ENCODE measurements around the gene ISY1. TPM values are rescaled to one million over a fixed set of nuclear protein-coding genes. Genes with fewer than 3 reads are reported as not detected.

ISY1 gene
- polyA plus RNA-seq, 2 of the 4 experiments (the other 2 are of a cell fraction), result 23.2 to 27.6 TPM

GRCh38 chr3:129104051-129104450 lies 56.8 kb downstream of the ISY1 start:
- no peak for TF ChIP-seq ZC3H11A (IDR thresholded peaks at IDR 0.05)
- no peak for TF ChIP-seq E2F6 (IDR thresholded peaks at IDR 0.05; ENCODE audit: borderline replicate concordance, low read depth)
- TF ChIP-seq SREBF2 (IDR thresholded peaks at IDR 0.05), result no peak
- no peak for TF ChIP-seq EHMT2 (IDR thresholded peaks at IDR 0.05; ENCODE audit: low read depth)
- TF ChIP-seq FOSB (CRISPR knock-in tag; IDR thresholded peaks at IDR 0.05), result no peak
- no peak for TF ChIP-seq EP300 (IDR thresholded peaks at IDR 0.05)
- TF ChIP-seq HMGXB4 (CRISPR knock-in tag; IDR thresholded peaks at IDR 0.05; ENCODE audit: borderline replicate concordance), result no peak
- TF ChIP-seq, protein P1, sequence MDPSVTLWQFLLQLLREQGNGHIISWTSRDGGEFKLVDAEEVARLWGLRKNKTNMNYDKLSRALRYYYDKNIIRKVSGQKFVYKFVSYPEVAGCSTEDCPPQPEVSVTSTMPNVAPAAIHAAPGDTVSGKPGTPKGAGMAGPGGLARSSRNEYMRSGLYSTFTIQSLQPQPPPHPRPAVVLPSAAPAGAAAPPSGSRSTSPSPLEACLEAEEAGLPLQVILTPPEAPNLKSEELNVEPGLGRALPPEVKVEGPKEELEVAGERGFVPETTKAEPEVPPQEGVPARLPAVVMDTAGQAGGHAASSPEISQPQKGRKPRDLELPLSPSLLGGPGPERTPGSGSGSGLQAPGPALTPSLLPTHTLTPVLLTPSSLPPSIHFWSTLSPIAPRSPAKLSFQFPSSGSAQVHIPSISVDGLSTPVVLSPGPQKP (IDR thresholded peaks at IDR 0.05; ENCODE audit: low read depth, low read length), result no peak
- no peak for TF ChIP-seq HOXA7 (CRISPR knock-in tag; IDR thresholded peaks at IDR 0.05)
- TF ChIP-seq, protein P2, sequence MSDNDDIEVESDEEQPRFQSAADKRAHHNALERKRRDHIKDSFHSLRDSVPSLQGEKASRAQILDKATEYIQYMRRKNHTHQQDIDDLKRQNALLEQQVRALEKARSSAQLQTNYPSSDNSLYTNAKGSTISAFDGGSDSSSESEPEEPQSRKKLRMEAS (IDR thresholded peaks at IDR 0.05), result no peak
- TF ChIP-seq FOSL2 (IDR thresholded peaks at IDR 0.05), result no peak
- TF ChIP-seq FOSL2 (CRISPR knock-in tag; IDR thresholded peaks at IDR 0.05), result no peak
- TF ChIP-seq EHF (CRISPR knock-in tag; IDR thresholded peaks at IDR 0.05), result no peak
- TF ChIP-seq REST (IDR thresholded peaks at IDR 0.05), result no peak
- no peak overlapping the region for H3K4me3 ChIP-seq
- no peaks in the 10 kb centered on the region for H3K9me3 ChIP-seq
- ChIA-PET POLR2A (no interaction called here), CTCF (no interaction called here)
- 89% methylated on average over 6 of the region's 6 CpGs for WGBS (ENCODE audit: missing lambda C conversion rate)
- no peaks in the 10 kb centered on the region for H3K4me1 ChIP-seq
- H3K4me2 ChIP-seq, result no peak overlapping the region
- DNase-seq (ENCODE audit: low read depth in 1 of 2, low spot score in 1 of 2) (no peak), ATAC-seq (no peak), FAIRE-seq (no peak)
- no peak overlapping the region for H3K27ac ChIP-seq

DNA sequence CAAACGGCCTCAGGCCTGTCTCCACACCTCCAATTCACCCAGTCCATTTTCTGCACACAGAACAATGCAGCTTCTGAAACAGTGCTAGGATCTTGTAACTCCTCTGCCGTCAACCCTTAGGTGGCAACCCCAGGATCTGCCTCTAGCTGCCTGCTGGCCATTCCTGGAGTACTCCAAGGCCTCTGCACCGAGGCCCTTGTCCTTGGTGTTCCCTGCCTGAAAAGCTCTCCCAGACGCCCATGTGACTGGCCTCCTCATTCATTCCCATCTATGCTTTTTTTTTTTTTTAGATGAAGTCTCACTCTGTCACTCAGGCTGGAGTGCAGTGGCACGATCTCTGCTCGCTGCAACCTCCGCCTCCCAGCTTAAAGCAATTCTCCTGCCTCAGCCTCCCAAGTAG lies 57.6 kb downstream of the ISY1 start:
- no peak overlapping the region for H3K4me2 ChIP-seq
- TF ChIP-seq, protein P1 (IDR thresholded peaks at IDR 0.05; ENCODE audit: low read depth, low read length), result no peak
- TF ChIP-seq CBX2 (IDR thresholded peaks at IDR 0.05; ENCODE audit: borderline replicate concordance, low read depth) (no peak), TFCP2L1 (CRISPR knock-in tag; IDR thresholded peaks at IDR 0.05) (no peak)
- WGBS (ENCODE audit: missing lambda C conversion rate), result 71% methylated on average over 5 of the region's 7 CpGs
- DNase-seq (ENCODE audit: low read depth in 1 of 2, low spot score in 1 of 2), result no peak
- no peak overlapping the region for H3K27ac ChIP-seq
- no peak overlapping the region for H3K4me3 ChIP-seq
- no peaks in the 10 kb centered on the region for H3K9me3 ChIP-seq
- H3K4me1 ChIP-seq, result no peaks in the 10 kb centered on the region
- POLR2A ChIA-PET, result no interaction called here
- CTCF ChIA-PET, result interaction anchor here (2.0 kb wide), 1 partner anchor 49 kb away, joined by 7 read pairs; no protein-coding TSS in a partner anchor
- FAIRE-seq, result no peak
- ATAC-seq, result no peak
